ENCODE data around the gene ZFP92.
"Not testable (repeated sequence)": the region's sequence is repeated elsewhere in the genome, so short reads cannot be mapped to it uniquely, and the experiment has no call there.

The ZFP92 gene

DNA sequence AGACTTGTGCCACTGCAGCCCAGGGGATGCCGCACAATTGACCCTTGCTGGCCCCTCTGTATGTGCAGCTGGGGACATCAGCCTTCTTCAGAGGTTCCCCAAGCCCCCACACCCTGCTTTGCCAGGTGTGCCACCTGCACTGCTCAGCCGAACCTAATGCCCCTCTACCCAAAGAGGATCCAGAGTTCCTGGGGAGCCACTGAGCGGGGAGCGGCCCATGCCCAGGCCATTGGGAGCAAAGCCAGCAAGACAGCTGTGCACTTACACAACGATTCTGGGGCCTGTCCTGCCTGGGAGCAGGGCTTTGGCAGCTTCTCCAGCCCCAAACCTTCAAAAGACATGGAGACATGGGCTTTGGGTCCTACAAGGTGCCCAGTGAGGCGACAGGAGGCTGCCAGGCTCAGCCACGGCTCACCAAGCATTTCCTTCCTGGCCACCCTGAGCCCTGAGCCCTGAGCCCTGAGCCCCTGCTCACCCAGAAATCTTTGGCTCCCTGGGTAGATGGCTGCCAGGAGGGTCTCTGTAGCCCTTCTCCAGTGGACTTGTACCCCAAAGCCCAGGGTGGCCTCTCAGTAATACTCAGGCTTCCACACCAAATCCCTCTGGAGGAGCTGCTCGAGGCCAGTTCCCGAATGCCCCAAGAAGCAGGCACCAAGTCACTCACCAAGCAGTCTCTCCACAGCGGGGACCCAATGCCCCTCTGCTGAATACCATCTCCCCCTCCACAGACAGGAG lies 23.1 kb upstream of the ZFP92 start:
- FAIRE-seq: no peak

DNA sequence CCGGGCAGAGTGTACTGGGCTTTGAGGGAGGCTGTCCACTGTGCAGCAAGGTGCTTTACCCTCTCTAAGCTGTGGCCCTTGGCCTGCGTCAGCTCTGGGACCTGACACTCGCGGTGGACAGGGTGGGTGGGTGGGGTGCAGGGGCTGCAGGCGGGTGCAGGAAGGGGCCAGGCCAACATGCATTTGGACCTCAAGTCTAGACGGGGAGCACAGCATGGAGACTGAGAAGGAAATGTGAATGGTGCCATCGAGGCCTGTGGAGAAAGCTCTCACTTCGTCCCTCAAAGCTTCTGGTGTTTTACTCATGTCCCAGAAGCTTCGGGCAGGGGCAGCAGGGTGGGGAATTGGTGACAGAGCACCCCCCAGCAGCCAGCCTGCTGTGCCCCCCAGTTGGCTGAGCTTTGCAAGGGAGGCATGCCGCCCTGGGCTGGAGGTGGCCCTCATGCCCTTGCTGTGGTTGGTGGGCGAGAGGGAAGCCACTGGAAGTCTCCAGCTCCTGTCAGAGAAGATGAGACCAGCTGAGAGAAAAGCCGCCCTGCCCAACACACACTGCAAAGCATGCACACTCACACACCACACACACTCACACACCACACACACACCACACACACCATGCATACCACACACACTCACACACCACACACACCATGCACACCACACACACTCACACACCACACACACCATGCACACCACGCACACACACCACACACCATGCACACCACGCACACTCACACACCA lies 22.4 kb upstream of the ZFP92 start:
- peak; percentile 93 for FAIRE-seq

DNA sequence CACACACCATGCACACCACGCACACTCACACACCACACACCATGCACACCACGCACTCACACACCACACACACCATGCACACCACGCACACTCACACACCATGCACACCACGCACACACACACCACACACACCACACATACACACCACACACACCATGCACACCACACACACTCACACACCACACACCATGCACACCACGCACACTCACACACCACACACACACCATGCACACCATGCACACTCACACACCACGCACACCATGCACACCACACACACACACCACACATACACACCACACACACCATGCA lies 21.9 kb upstream of the ZFP92 start:
- not testable (repeated sequence) for FAIRE-seq

DNA sequence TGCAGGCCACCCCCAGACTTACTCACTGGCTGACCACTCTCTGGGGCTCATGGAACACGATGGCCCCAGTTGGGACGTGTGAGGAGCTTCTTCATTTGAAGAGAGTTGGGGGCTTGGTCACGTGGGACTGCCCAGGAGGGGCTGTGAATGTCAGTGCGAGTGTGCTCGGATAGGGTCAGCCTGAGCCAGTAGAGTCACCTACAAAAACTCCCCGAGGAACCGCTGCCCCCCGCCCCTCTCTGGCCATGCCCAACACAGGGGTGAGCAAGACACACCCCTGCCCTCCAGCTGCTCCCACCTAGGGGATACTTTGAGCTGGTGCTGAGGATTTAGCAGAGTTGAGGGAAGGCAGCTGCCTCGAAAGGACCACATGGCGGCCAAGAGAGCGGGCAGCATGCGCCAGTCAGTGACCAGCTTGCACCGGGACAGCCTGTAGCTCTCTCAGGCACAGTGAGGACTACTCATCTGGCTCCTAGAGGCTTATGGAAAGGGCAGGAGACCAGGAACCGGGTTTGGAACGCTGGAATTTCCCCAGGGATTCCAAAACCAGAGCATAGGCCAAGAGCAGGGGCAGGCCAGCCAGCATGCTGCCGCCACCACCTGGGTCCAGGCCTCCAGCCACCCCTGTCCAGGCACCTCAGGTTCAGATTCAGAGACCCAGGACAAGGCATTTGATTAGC lies 18.5 kb upstream of the ZFP92 start:
- FAIRE-seq: no peak

DNA sequence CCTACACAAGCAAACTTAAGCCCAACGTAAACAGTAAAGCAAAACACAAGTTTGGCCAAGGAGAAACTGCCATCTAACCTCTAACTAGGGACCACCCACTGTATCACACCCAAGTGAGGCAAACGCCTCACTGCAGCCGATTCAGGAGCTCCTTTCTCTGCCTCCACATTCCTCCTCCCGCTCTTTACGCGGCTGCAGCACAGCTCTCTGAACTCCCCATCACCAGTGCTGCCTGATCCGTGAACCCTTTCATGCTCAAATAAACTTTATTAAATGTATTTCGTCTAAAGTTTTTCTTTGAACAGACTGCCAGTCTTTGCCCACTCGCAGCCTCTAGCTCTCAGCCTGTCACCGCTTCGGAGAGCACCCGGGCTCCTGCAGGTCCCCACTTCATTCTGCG lies 16.7 kb upstream of the ZFP92 start:
- FAIRE-seq: no peak

DNA sequence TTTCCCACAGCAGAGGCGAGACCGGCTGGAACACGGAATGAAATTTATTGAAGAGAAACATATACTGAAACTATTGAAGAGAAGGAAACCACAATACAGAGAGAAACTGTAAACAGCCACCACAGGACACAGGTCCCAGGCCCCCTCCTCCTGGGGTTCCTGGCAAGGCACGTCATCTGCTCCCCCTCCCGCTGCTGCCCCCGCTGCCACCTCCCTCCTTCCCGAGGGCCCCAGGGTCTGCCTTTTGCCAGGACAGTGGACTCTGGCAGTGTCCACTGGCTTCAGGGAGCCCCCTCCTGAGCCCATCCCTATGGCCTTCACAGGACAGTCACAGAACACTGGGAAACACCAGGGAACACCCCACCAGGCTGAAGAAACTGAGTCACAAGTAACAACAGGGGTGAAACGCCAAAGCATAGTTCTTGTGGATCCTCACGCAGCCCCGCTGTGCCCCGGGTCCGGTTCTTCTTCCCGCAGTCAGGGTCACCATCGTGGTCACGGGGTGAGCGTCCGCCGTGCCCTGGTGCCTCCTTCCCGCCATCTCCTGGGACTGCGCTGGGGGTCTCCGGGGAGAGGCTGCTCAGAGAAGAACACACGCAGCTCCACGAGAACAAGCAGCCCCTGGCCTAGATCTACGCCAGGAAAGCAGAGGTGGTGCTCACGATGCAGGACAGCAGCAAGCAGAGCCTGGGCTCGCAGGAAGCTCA lies 15.5 kb upstream of the ZFP92 start:
- no peak for FAIRE-seq

DNA sequence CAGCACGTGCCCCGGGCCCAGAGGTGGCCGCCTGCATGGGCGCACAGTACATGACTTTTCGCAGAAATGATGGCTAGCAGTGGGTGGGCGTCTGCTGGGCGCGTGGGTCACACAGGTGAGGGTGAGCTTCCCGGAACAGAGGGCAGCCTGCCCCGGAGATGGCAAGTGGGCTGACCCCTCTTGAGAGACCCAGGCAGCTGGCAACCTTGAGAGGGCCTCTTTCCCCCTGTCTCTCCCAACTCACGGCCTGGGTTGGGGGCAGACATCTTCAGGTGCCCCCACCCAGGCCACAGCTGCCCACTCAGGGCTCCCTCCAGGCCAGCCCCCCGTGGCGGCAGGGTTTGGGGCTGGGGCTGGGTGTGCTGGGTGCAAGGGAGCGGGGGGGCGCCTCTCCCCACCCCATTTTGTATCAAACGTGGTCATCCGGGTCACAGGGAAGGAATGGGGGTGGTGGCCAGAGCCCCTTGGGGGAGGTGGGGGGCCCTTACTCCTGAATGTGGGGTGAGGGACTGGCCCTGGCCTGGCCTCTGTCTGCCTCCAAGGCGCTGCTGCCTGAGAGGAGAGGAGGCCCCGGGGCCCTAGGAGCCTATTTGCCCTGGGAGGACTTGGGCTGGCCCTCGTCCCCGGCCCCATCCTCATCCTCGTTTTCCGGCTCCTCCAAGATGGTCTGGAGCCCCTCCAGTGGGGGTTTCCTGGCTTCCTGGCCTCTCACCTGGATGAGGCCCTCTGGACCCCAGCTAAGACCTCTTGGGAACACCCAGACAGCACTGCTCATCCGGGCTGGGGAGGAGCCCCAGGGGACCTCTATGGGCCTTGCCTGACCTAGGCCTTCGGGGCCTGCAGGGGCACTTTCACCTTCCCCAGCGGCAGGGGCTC lies 14.7 kb upstream of the ZFP92 start:
- FAIRE-seq: no peak

DNA sequence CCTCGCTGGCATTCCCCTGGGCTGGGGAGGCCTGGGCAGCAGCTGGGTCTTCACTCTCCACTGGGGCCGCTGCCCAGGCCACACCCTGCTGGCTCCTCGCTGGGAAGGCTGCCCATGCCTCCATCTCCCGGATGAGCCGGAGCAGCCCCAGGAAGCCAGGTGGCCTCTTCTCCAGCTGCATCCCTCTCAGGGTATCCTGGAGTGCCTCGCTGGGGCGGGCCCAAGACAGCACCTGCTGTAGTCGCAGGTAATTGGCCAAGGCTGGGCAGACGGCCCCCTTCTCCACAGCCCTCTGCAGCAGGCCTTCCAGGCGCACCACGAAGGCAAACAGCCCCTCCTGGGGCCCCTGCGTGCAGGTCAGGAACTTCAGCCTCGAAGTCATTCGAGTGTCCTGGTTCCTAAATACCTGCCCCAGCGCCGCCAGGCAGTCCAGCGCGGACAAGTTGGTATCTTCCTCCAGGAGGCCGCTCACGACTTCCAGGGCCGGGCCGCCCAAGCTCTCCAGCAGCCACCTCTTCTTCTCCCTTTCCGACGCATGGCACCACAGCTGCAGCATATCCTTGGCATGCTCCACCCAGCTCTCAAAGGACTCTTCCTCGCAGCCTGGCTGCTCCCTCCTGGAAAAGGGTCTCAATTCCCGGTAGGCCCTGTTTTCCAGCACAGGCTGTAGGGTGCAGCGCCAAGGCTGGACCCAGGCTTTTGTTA lies 13.9 kb upstream of the ZFP92 start:
- no peak for FAIRE-seq

DNA sequence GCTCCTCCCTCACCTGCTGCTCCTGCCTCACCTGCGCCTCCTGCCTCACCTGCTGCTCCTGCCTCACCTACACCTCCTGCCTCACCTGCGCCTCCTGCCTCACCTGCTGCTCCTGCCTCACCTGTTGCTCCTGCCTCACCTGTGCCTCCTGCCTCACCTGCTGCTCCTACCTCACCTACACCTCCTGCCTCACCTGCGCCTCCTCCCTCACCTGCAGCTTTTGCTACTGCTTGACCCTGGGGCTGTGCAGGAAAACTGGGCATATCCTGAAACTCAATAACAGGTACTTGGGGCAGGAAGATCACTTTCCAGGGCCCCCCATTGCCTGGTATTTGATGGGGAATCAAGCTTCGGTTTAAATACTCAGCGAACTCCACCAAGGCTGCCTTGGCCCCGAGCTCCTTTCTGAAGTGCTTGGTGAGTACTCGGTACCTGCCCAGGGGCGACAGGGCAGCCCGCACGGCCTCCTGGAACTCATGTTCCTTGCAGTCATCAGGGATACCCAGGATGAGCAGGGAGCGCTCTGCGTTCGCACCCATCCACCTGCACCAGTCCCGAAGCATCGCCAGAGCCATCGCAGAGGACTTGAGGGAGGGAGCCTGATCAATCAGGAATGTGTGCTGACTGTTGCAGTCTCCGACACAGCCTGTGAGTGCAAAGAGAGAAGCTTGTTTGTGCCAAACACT lies 12.9 kb upstream of the ZFP92 start:
- FAIRE-seq: no peak

DNA sequence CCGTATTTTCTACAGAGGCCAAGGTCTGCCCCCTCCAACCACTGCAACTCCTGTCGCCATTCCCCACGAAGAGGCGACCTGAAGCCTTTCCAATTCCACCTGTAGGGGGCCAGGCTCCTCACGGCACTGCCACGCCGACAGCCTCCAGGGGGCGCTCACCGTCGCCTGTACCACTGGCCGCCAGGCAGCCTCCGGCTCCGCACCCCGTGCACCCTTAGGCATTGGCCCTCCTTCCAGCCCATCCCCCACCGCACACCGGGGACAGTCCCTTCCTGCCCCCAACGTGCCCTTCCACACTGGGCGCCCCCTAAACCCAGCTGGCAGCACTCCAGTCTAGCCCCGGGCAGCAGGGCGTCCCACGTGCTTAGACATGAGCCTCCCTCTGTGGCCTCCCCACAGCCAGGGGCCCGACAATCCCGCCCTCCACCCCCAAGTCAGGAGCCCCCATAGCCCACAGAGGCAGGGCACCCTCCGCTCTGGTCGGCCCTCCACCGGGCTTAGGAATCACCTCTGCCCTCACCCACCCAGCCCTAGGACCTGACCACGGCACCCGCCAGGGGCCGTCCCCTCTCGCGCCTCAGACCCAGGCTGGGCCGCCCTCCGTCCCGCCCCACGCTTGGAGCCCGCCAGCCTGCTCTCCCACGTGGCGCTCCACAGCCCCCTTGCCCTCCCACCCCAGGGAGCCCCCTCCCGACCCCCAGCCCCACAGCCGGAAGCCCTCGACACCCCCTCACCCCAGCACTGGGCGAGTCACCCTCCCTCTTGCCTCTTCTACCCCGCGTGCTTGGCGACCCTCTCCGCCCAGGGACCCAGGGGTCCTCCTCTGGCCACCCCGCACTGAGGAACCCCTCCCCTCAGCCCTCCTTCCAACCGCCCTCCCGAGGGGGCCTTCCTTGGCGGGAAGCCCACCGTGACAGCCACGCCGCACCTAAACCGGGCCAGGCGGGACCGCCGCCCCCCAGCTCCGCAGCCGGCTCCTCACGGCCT lies 10.8 kb upstream of the ZFP92 start:
- FAIRE-seq: no peak

DNA sequence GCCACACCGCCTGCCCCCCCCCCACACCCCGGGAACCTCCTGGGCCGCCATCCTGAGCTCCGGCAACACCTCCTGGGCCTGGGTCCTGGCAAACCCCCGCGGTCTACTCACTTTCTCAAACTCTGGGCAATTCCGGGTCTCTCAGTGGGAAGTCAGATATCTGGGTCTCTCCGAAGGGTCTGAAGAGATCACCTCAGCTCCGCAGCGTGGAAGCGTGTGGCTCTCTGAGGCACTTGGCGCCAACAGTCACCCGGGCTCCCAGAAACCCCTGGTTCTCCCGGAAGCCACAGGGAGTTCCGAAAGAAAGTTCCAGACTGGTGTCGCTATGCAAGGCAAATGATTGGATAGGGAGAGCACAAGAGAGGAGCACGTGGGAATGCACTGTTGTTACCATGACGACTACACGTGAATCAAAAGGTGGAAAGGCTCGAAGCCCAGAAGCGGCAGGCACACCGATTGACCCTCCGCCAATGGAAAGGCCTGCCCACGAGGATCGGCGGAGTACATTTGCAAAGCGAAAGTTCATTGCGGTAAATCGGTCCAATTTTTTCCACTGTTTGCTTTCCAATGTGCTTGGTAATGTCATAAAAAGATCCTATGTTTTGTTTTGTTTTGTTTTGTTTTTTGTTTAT lies 10.0 kb upstream of the ZFP92 start, which contains the start of gene PNMA6E:
TSS of gene PNMA6E (minus strand) at position 218 of the 632 bp plus-strand sequence. CDS start 2,501 bp downstream, outside the sequence.
- no peak for FAIRE-seq

DNA sequence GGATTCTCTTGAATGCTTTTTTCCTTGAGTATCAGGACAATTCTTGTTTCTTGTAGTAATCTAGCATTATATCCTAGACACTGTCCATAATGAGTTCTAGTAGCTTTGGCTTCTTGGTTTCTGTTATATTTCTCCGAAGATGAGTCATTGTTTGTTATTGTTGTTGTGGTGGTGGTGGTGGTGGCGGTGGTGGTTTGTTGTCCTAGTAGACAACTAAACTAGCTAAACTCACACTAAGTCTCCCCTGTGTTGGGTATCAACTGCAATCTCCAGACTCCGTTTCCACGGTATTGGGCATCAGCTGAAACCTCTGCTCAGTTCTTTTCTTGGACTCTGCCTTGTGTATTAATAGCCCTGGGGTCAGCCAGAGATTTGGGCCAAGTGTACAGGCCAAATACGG lies 6.9 kb upstream of the ZFP92 start:
- peak; percentile 77 for FAIRE-seq

DNA sequence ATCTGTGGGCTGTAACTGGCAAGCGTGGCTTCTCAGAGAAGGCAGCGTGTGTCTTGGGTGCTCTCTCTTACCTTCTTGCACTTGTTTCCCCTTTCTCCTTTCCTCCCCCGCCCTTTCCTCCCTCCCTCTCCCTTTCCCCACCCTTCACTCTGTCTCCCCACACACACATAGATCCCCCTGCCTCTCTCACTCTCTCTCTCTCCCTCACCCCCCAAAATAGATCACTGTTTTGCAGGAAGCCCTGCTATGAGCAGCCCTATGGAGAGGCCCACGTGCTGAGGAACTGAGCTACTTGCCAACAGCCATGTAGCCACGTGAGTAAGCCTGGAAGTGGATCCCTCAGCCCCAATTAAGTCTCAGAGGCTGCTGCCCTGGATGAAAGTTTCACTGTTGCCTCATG lies 5.8 kb upstream of the ZFP92 start:
- FAIRE-seq: no peak

DNA sequence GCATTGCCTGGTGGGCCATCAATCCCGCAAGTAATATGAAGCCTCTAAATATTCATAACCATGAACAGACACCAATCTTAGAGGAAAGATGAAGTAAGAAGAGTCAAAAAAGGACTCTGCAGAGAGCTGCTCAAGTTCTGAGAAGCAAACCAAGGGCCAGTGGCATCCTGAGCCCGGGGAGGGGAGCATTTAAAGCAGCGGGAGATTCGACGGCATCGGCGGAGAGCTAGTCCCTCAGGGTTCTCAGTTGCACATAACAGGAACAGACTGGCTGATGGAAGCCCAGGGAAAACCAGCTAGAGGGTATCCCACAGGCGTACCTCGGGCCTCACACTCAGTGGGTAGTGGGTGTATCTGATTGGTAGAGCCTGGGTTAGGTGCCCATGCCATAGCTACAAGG lies 5.3 kb upstream of the ZFP92 start:
- no peak for FAIRE-seq

DNA sequence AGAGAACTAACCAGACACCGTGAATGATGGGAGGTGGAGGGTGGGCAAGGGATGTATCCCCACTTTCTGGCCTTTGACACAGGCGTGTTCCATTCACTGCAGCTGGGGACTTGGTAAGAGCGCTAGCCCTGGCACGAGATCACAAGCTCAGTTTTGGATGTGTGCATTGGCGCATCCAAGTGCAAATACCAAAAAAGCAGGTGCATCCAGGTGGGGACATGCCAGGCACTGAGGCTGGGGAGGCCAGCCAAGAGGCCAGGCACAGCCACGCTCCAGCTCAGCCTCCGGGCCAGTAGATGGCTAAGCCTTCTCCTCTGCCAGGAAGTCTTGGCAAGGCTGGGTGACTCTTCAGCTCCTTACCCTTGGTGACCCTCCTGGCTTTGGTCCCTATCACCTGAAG lies 4.4 kb upstream of the ZFP92 start:
- FAIRE-seq: no peak

DNA sequence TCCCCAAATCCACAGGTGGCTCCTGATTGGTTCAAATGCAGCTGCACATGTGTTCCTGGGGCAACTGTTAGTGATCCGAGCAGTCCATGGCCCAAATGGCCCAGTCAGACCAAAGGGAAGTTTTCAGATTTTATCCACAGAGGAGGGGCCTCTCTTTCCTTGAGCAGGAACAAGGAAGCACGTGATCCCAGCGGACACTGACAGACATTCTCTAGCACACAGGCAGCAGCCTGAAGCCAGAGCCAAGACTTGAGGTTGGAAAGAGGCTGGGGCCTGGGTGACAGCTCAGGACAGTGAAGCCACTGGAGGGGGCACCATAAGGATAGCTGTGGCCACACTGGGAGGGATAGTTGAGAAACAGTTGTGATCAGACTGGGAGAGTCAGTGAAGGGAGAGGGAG lies 3.5 kb upstream of the ZFP92 start:
- no peak for FAIRE-seq

DNA sequence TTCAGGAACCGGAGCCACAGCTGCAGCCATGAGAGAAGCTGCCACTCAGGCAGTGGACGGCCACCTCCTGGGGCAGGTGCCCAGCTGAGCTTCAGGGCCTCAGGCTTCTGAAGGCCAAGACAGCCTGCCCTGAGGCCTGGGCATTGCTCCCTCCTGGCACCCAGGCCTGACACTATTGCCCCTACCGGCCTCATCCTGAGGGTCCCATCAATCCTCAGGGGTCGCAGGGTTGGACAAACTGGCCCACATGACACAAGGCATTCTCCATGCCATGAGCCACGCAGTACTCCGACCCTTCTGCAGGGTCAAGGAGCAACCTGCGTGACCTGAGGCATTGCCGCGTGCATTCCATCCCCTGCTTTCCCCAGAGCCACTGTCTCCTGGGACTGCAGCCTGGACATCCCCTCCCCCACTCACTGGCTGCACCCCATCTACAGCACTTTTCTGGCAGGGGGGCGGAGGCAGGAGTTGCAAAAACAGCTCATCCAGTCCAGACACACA lies 3.0 kb upstream of the ZFP92 start:
- FAIRE-seq: no peak

DNA sequence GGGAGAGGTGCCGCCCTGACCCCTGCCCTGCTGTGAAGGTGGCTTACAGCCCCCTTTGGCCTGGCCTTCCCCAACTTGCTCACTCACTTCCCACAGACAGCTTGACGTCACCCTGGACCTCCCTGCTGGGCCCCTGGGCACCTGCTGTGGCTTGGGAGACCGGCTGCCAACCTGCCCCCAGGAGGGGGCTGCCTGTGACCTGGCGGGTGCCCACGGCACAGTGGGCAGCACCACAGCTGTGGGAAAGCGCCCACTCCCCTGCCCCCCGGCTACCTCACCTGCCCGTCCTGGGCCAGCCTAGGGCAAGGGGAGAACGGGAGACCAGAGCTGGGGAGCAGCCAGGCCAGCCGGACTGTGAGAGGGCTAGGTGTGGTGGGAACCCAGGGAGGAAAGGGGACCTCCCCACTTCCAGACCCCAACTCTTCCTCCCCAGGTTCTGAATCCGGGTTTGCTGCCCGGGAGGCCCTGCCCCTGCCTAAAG lies 2.4 kb upstream of the ZFP92 start:
- no peak for FAIRE-seq

Data from colon (tissue), 2 donors.